SK-N-SH (cell line): Measurements from ENCODE around the gene KIF2A.

ENCODE experiments used
- CTCF ChIP-seq: fragments of 200-600 bp; sonication (generic); IDR thresholded peaks from 2 replicates; pipeline ENCODE4 v1.6.1; 2017; ENCODE audit warnings: antibody characterized with exemption, mild to moderate bottlenecking, moderate library complexity
- ELF1 ChIP-seq: IDR thresholded peaks from 2 replicates; pipeline ENCODE4 v1.4.0; 2012
- EZH2phosphoT487 ChIP-seq: fragments of 200-600 bp; sonication (generic); IDR thresholded peaks from 2 replicates; pipeline ENCODE4 v1.6.1; 2017; ENCODE audit warnings: low read depth, mixed run types, mild to moderate bottlenecking, antibody characterized with exemption, moderate library complexity, borderline replicate concordance
- FOXJ3 ChIP-seq: sonication (generic); formaldehyde crosslinking; IDR thresholded peaks from 2 replicates; pipeline ENCODE4 v1.5.1; 2020; ENCODE audit warnings: mild to moderate bottlenecking, missing genetic modification reagents
- JUND ChIP-seq: IDR thresholded peaks from 2 replicates; pipeline ENCODE4 v1.4.0; 2012
- NFIC ChIP-seq: IDR thresholded peaks from 2 replicates; pipeline ENCODE4 v1.4.0; 2012; ENCODE audit warnings: borderline replicate concordance
- RAD21 ChIP-seq: IDR thresholded peaks from 2 replicates; pipeline ENCODE4 v1.6.1; 2012; ENCODE audit warnings: mild to moderate bottlenecking, low read length
- RXRA ChIP-seq: IDR thresholded peaks from 2 replicates; pipeline ENCODE4 v1.4.0; 2012; ENCODE audit warnings: low read depth, mild to moderate bottlenecking, borderline replicate concordance
- YY1 ChIP-seq: IDR thresholded peaks from 2 replicates; pipeline ENCODE4 v1.4.0; 2012; ENCODE audit warnings: low read depth, mild to moderate bottlenecking
- ZBTB33 ChIP-seq: IDR thresholded peaks from 2 replicates; pipeline ENCODE4 v1.4.0; 2012; ENCODE audit warnings: low read depth, borderline replicate concordance
- TF ChIP-seq, protein P1 (sequence below): IDR thresholded peaks from 2 replicates; pipeline ENCODE4 v1.4.0; 2012; ENCODE audit warnings: low read depth

DNA sequence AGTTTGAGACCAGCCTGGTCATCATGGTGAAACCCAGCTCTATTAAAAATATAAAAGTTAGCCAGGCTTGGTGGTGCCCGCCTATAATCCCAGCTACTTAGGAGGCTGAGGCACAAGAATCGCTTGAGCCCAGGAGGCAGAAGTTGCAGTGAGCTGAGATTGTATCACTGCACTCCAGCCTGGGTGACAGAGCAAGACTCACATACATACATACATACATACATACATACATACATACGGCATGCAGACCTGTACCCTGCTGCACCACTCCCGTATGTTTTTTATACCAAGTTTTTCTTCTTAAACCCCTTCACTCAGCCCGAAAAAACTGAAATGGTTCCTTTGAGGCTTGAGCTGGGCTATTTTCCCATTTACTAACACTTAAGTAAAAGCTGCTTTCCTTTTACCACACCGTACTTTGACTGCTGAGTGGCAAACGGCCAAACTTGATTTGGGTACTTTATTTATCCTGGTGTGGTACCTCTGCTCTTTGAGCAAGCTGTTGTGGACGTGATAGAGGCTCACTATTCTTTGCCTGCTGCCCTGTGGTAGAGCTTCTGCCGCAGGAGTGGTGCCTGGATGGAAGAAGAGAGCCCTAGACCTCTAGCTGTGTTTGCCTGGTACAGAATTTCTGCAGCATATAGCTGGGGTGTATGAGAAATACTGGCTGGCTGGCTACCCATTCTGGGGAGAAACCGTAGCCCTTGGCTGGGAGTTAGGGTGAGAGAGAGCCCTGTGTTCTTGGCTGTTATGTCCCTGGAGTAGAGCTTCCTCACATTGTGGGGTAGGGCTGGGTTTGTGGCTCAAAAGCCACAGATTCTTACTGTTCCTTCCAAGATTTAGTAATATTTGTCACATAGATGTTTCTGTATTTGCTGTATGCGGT lies 126.0 kb downstream of the KIF2A start:
- TF ChIP-seq CTCF = no peak
- no peak for TF ChIP-seq RAD21
- TF ChIP-seq NFIC = no peak
- no peak for TF ChIP-seq FOXJ3 (CRISPR knock-in tag)
- TF ChIP-seq ELF1 = no peak
- no peak for TF ChIP-seq RXRA
- TF ChIP-seq YY1 = no peak
- TF ChIP-seq EZH2phosphoT487 = no peak
- TF ChIP-seq JUND = no peak
- TF ChIP-seq, protein P1, sequence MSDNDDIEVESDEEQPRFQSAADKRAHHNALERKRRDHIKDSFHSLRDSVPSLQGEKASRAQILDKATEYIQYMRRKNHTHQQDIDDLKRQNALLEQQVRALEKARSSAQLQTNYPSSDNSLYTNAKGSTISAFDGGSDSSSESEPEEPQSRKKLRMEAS = no peak
- TF ChIP-seq ZBTB33 = no peak
